Fibroblast of peridontal ligament (primary cell): ENCODE measurements around the gene PLCL2.
A peak's percentile ranks its signal among the peaks of the same experiment; 100 is the strongest.

Experiments used
- DNase-seq: peaks from one replicate; pipeline ENCODE4 v3.0.0-alpha.2; 2010; ENCODE audit errors: extremely low read depth

Gene PLCL2

DNA sequence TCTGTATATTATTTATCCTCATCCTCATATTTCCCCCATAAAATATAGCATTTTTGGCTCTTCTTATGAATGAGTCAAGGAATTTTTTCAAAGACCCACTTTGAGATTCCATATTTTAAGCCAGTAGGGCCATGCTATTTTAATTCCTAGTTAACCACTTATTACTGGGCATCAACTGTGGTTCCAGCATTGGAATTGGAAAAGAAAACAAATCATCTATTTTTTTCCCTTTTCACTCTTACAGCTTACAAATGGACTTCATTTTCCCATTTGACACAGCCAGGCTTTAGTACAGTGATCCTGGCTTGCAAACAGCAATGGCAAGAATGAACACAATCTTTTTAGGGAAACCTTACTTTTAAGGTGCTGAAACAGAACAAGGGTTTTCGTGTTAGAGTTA, 19.4 kb upstream of the PLCL2 start:
- peak; percentile 85 for DNase-seq

DNA sequence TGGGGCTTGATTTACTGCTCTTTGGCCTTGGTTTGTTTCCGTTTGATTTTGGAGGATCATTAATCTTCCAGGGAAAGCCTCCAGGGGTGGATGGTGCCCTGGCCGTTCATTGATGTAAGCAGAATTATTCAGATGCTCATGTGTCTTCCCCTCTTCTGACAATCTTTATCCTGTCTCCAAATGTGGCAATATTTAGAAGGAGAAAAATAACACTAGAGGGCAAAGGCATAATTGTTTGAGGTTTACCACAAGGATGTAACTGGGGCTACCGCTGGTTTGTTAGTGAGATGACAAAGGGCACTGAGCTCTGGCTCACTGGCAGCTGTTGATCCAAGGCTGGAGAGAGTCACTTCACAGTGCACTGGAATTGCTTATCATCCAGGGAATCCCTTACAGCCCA, 18.2 kb upstream of the PLCL2 start:
- peak; percentile 67 for DNase-seq

DNA sequence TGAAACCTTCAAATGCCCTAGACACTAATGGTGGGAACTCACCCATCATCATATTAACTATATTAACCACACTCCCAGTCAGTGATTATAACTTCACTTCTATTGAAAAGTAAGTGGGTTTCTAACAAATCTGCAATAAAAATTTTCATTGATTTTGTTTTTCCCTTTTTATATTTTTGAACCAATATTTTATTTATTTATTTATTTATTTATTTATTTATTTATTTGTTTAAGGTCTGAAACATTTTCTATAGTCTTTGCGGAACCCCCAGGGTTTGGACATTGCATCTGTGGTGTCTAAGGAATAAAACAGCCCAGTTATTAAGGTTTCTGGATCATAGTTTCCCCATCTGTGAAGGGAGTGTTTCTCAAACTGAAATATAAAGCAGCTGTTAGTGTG, 16.2 kb upstream of the PLCL2 start:
- DNase-seq = no peak

DNA sequence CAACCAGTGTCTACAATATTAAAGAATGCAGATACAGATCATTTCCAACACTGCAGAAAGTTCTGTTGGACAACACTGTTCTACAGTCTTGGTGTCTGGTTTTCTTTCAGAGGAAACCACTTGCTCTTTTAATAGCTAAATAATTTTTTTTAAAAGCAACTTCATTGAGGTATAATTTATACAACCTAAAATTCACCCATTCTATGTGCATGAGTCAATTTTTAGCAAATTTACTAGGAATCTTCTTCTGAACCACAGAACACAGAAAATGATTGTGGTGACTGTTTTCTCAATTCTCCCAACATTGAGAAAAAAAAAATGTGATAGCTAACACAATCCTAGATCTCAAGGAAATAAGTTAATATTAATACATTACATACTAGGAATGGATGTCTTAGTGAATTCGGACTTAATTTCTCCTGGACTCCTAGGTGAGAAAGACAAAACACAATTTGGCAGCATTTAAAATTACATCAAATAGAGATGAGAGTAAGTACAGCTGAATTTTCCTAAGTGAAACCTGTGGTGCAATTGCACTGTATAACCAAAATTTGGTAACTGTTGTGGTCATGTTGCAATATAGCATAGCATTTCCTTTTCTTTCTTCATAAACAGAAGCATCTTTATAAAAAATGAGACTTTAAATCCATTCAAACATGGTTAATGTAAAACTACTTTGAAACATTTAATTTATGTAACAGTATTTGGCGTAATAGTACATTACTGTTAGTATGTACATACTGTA, 15.3 kb upstream of the PLCL2 start:
- DNase-seq = peak; percentile 74

DNA sequence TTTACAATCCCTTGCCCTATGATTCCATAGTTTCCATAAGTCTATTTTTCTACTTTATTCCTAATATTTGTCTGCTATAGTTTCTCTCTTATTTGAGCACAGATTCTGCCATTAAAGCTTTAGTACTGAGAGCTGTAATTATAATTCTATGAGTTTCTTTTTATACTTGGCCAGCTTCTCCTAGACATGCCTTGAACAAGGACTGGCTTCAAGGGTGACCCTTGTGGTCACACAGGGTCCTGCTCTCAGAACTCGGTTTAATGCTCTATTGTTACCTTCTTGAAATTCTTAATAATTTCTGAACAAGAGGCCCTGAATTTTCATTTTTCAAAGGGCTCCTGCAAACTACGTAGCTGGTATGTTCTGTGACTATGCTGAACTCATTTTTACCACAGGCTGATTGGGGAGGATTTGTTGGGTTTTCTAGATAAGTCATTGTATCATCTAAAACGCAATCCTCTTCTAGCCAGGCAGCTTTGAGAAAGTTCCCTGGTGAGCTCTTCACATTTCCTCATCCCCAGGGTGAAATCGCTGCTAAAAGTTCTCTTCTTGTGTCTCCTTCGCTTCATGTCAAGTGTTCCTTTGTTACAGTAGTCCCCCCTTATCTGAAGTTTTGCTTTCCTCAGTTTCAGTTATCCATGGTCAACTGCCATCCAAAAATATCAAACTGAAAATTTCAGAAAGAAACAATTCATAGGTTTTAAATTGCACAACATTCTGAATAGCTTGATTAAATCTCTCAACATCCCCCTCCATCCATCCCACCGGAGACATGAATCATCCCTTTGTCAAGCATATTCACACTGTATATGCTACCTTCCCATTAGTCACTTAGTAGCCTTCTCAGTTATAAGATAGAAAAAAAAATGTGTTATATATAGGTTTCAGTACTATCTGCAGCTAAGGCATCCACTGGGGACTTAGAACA, 12.6 kb upstream of the PLCL2 start:
- DNase-seq = no peak

DNA sequence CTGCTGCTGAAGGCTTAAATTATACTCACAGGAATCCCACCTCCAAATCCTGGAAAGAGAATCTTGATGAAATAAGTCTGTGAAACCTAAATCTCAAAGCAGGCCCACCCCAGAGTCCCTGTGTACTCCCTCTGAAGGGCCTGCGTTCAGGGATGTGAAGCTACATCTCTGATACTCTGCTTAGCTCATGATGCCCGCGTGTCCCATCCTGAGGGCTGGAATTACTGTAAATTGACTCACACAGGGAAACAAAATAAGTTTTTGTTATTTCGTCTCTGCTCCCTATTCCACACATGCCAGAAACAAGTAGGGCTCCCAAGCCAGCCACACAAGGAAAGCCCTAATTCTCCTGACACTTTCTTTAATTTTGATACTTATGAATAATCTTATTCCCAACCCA, 10.9 kb upstream of the PLCL2 start:
- DNase-seq = no peak

DNA sequence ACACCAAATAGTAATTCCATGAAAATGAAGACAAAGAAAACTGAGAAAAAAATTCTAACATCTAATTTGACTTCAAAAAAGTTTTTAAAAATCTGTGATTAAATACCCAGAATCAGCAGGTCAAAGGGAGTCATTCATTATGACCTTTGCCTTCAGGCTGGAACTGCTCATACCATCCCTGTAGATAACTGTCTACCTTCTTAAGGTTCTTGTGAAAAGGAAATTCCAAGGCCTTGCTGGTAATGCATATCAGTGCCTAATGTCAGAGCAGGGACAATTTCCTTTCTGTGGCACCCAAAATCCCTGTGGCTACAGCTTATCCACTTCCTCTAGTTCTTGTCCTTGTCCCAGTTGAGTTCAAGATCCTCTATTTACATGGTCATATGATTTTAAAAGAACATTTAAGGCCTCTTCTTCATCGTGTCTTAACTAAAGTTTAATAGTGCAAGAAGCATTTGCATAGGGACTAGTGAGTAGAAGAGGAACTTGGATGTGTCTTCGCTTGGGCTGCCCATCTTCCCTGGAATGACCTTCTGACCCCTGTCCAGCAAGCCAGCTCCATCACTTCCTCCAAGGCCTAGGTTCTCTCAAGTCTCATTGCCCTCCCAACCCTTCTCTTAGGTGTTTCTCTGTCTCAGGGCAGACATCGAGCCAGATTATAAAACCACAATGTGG, 8.7 kb upstream of the PLCL2 start:
- no peak for DNase-seq

DNA sequence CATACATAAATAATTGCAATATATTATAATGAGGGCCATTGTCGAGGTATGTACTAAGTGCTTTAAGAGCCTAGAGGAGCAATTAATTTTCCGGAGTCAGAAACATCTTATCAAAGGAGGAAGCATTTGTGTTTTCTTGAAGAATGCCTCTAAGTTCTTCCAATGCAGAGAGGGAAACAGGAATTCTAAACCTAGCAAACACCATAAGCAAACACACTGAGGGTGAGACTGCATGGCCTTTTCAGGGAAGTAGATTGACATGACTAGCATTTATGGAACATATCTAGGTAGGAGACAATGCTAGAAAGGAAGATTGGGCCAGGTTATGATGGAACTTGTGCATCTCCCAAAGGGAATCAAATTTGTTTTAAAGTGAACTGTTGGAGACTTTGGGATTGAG, 7.2 kb upstream of the PLCL2 start:
- DNase-seq = no peak

DNA sequence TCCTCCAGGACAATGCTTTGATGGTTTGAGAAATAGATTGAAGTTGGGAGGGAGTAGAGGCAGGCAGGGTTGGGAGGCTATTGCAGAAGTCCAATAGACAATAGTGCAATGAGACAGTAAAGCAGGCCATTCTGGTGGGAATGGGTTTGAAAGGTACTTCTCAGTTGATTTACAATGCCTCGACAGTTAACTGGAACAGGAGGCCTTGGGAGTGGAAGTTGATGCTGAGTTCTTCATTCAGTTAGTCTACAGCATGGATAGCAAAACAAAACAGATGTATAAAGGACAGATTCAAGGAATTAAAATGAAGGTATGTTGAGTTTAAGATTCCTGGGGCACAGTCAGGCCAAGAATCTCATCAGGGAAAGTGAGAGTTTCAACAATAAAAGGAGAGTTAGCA, 6.8 kb upstream of the PLCL2 start:
- DNase-seq = no peak

DNA sequence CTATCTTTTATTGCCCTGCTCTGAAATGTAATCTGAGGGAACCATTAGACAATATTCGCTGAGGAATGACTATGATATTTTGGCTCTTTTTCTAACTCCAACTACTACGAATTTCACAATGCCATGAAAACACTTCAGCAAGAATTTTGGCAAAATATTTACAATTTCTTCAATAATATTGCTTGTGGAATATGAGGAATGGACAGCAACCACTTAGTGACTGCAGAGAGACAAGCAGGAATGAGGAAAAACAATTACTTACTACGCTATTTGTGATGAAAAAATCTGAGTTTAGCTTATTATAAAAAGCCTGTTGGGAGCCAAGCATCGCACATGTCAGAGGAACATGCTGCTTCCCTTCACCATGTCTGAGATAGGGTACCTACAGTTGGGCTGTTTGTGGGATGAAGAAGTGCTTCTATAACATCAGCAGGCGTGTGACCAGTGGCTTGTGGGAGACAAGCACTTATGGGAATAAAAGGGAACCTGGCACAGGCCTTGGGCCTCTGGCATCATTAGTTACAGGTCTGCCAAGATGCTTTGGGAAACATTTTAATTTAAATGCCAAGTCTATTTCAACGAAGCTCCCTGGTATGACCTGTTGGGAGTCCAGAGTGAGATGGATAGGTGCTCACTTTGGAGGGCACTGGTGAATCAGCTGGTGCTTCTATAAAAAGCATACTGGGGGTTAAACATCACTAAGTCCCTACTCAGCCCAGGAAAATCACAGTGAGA, 2.7 kb upstream of the PLCL2 start:
- no peak for DNase-seq

DNA sequence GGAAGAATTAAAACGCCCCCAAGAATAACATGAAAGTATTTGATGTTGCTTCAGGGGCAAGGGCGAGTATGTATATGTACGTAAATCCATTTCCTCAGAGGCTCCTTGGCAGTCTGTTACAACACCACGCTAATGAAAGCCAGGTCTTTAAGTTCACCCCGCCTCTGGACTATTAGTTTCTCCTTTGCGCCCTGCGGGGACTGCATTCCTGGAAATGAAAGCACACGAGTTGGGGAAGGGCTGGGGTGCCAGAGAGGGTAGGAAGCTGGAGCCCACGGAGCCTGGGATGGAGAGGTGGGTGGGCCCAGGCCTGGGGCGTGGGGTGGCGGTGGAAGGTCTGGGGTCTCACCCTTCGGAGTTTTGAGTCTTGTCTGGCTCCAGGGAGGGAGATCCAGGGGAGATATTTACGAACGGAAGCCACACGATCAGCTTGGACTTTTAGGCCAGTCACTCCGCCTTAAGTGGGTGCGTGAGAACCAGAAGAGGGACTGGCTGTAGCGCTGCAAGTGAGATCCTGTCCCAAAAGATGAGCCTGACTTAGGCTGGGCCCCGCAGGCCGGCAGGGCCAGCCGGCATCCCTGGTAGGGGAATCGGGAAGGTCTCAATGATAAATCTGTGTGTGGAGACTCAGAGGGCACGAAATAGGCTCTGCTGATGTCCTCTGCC, 1.6 kb upstream of the PLCL2 start:
- no peak for DNase-seq

DNA sequence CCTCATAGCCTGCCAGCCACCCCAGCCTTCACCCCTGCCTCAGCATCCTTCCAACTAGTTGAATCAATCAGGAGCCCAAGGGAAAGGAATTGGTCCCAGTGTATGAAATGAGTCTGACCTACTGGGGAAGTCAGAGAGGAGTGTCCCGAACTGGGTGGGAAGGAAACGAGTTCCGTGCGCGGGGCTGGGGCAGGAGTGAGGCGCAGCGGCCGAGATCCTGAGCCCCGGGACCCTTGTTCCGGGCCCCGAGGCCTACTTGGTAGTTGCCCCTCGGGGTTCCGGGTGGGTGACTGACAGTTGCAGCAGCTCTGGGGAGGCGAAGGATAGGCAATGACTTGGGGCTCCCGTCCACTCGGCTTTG, 1.1 kb upstream of the PLCL2 start:
- no peak for DNase-seq

DNA sequence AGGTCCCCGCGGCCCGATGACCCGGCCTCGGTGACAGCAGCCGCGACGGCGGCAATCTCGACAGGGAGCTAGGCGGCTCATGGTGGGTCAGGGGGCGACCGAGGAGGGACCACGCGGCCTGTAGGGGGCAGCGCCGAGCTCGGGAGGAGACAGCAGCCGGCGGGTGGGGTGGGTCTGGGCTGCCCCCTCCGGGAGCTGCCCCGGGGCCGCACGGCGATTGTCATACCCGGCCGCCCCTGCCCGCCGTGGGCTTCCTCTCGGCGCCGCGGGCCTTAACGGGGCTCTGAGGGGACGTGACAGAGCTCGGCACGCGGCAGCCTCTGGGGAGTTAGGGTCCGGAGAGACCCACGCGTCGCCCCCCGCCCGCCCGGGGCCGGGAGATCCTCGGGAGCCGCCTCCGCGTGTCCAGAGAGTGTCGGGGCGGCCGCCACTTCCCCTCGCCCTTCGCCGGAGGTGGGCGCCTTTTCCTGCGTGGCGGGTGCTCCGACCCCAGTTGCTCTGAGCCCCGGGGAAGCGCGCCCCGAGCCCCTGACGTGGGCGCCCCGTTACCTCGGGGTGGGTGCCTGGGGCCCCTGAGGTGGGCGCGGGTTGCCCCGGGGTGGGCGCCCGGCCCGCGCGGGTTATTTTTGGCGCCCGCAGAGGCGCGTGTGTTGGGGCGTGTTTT, 539 bp upstream of the PLCL2 start:
- no peak for DNase-seq

DNA sequence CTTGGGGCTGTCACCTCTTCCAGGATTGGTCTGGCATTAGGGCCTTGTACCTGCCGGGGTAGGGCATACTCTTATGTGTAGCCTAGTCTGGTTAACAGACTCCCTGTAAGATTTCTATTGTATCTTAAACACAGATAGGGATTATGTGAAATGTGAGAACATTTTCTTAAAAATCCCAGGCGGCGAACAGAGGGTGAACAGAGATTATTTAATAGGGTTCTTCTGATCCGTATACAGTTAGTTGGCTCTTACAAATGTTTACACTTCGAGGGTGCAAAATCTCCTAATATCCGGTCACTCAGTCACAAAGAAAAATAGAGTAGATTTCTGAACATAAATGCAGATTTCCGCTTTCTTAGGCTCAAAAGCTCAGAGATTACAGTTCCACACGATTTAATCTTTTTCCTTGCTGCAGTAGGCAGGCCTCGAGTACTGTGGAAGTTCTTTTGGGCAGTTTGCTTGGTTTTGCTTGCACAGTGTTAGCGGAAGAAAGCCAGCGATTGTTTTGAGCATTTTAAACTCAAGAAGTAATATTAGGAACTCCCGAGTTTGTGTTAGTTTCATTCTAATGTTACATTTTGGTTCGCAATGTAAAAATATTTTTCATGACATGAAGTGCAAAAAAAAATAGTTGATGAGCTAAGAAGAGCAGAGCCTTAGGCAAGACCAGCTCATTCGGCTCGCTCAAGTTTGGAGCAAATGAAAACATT, 993 bp downstream of the PLCL2 start:
- DNase-seq = peak; percentile 60

DNA sequence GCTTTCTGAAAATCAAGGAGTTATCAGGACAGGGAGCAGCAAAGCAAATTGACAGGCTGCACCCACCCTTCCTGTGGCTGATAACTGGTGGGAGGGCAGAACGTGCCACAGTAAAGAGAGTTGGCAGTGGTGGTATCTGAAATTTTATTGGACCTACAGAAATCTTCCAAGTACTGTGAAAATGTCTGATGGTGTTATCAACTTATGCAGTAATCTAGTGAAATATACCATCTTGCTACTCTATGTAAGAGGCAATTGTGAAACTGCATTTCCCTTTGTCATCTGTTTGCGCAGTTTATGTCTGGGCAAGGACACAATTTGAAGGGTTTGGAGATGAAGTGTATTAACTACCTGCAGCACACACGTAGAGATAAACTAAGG, 1.5 kb downstream of the PLCL2 start:
- DNase-seq = peak; percentile 61

DNA sequence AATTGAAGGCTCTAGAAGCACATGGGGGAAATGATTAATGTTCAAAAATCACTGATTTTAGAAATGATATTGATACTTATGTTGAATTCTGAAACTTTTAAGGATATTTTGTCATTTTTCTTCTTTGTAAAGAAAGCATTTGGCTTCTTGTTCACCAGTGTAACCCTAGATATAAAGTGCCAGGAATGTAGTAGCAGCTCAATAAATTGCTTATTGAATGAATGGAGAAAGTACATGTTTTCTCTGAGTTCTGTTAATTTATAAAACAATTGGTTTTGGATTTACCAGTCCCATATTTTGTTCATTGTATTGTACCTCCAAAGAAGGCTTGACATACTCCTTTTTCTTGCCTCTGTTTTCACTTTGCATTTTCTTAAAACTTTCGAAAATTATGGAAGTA, 2.4 kb downstream of the PLCL2 start:
- no peak for DNase-seq

DNA sequence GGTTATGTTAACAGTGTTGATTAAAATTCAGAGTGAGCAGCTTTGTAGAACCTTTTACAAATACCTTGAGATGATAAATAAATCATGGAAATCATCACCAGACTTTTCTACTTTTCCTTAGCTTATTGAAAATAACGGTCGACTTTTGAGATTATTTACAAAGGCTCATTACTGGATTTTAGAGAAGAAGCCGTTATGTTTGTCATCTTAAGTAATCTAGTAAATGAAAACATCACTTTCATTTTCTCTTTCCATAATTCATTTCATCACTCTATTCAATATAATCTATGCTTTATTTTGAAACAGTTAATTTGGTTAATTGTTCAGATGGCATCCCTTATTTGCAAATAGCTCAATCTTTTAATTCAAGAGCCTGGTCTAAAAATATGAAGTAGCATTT, 3.6 kb downstream of the PLCL2 start:
- DNase-seq = peak; percentile 38

DNA sequence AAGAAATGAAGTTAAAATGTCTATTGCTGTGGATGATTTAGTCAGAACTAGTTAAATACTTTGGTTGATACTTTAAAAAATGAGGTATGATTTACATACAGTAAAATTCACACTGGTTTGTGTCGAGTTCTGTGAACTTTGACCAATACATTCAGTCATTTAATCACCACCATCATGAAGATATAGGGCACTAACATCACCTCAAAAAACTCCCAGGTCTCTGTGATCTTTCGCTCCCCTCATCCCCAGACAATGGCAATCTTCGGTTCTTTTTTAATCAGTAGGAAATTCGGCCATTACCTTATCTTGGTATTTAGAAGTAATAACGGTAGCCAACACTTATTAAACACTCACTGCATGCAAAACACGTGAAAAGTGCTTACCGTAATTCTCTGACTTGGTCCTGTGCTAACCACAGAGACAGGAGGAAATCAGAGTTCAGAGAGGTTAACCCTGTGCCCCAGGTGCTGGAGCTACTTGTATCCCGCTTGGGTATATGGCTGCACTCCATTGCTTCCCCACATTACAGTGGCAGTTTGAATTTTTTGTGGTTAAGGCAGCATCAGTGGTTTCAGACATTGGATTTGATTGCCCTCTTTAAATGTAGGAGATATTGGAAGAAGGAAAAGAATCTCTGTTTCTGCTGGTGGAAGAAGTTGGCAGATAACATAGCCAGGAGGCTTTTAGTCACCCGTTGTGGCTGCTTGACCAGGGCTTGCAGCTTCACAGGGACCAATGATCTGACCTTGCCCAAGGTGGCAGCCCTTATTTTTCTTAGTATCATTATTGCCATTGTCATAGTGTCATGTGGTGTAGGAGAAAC, 4.2 kb downstream of the PLCL2 start:
- peak; percentile 62 for DNase-seq

DNA sequence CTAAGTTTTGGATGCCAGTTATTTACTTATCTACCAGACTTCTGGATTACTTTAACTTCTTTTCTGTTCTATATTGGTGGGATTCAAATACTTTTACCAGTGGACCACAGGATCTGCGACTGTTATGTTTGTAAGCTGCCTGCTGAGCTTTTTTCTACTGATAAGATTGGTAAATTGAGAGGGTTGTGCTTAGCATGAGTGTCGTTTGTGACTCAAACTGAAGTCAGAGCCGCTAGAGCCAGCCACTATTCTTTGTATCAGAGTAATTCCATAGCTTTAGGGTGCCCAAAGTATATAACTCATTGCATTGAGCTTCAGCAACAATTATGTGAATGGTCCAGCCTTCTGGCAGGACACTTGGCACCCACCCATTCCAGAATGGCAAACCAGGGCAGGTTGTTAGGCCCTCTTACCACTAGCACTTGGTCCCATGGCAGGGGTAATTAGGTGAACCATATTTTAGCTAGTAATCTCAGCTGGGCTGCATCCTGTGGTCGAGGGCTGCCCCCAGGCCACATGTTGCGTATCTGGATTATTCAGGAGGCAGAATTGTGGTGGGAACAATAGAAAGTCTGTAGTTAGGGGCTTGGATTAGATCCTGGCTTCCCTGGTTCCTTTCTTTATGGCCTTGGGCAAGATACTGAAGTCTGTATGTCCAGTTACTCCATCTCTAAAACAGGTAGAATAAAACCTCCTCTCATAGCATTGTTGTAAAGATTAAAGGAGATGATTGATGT, 6.0 kb downstream of the PLCL2 start:
- peak; percentile 41 for DNase-seq
